GM18909 (cell line): ENCODE data around the gene RBM17.
"Not testable (repeated sequence)": the region's sequence is repeated elsewhere in the genome, so short reads cannot be mapped to it uniquely, and the experiment has no call there.

Experiments
- ATAC-seq: cut with Tn5 transposase; IDR thresholded peaks from one replicate; pipeline ENCODE4 v1.9.1; 2021; ENCODE audit warnings: mild to moderate bottlenecking; ENCODE audit not compliant: unreplicated experiment, poor library complexity

The RBM17 gene

DNA sequence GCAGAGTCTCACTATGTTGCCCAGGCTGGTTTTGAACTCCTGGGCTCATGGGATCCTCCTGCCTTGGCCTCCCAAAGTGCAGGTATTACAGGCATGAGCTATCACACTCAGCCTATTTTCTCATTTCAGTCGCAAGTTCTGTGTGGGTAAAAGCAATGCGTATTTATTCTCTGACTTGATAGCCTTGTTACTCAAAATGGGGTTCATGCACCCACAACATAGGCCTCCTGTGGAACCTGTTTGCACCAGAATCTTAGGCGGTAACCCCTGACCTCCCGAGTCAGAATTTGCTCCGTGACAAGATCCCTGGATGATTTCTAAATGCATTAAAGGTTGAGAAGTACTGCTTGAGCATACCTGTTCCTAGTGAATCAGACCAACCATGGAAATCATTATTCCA lies 34.0 kb upstream of the RBM17 start:
- ATAC-seq, result no peak

DNA sequence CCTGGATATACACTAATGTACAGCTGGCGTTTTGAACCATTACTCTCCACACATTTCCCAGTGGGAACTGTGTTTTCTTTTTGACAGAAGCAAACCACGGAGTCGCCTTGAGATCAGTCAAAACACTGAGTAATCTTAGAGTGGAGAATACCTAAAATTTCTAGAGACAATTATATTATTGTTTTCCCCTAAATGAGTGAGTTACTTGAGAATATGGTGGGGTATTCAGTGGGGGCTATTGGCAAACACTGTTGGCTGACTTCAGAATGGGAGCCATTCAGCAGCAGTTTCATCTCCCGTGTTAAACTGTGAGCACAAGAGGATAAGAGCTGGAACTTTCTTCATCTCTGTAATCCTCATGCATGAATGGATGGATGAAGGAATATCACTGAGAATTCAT lies 32.9 kb upstream of the RBM17 start:
- no peak for ATAC-seq

DNA sequence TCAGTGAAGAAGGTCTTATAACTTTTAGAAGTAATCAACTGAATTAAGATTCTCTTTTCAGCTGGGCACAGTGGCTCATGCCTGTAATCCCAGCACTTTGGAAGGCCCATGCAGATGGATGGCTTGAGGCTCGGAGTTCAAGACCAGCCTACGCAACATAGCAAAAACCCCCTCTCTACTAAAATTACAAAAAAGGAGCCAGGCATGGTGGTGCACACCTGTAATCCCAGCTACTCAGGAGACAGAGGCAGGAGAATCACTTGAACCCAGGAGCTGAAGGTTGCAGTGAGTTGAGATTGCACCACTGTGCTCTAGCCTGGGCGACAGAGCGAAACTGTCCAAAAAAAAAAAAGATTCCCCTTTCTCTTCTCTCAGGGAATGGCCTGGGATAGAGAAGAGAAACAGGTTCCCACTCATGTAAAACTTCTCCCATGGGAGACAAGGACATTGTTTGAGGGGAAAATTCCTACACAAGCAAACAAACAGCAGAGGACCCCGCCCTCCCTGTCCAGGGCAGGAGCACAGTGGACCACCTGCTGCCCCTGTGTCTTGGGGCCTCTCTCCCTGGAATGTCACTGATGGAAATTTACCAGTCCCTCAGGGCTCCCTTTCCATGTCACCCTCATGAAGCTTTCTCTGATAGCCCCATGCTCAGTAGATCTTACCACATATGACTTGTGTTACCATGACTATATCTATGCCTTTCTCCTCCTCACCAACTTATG lies 32.3 kb upstream of the RBM17 start:
- ATAC-seq, result no peak

DNA sequence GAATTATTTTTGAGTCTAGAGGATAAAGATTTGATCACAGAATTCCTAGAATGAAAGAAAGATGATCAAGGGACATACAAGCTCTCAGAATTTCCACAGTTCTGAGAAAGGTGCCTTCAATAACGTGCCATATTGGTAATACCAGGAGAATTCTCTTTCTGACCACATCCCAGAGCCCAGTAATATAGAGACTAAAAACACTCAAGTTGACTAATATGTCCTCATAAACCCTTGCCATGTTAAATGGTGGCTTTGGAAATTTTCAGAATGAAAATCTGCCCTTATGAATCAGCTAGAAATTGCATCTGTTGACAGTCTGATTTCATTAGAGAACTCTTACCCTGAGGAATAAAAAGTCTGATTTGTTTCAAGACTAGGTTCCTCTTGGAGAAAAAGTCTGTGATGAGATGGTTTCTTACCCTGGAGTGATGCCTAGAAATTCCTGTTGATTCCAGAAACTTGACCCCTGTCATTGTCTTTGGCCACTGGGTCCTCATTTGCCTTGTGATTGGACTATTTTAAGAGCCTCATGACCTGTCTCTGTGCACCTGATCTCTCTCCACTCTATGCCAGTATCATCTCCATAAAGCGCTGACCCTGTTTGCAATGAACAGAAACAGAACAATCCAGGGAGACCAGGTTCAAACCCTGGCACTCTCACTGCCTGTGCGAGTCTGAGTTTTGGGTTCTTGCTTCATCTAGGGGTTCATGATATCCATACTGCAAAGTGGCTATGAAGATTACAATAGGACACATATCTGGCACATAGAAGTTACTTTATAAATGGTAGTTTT lies 30.0 kb upstream of the RBM17 start:
- ATAC-seq, result peak; percentile 40

DNA sequence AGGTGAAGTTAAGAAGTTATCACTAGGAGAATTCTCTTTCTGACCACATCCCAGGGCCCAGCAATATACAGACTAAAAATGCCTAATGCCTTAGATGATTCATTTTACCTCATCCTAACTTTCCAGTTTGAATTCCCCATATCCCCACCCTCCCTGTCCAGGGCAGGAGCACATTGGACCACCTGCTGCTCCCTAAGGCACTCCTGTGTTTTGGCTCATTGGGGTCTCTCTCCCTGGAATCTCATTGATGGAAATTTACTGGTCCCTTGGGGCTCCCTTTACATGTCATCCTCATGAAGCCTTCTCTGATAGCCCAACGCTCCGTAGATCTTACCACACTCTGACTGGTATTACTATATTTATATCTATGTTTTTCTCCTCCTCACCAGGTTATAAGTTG lies 29.3 kb upstream of the RBM17 start:
- ATAC-seq, result no peak

DNA sequence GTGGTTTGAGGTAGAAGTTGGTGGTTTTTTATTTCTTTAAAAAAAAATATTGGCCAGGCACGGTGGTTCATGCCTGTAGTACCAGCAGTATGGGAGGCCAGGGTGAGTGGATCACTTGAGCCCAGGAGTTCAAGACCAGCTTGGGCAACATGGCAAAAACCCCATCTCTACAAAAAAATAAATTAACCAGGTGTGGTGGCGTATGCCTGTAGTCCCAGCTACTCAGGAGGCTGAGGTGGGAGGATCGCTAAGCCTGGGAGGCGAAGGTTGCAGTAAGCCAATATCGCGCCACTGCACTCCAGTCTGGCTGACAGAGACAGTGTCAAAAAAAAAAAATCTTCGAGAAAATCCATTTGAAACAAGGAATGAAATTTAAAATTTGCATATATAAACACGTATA lies 27.8 kb upstream of the RBM17 start:
- ATAC-seq, result no peak

DNA sequence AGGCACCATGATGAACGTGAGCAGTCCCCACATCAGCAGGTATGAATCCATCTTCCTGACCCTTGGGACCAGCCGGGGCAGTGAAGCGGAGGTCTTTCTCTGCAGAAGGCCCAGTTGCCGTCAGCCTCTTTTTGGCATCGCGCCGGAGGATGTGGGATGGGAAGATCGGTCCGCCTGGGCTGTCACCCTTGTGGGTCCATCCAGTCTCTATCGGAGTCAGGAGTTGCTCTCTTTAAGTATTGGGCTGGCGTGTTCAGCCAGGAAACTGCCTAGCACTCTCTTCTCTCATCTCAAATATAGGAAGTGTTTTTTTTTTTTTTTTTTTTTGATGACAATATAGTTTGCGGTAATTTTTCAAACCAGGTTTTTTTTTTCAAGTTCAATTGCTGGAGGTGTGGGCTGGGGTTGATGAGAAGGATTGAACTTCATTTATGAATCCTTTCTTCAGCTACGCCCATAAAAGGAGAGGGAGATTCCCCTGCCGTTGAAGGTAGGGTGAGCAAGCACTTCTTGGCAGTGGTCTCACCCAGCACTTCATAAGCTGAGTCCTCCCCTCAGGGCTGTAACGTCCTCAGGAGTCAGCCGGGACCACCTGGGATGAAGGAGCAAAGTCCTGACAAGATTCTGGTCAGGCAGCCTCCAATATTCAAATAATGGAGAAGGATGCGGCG lies 26.6 kb upstream of the RBM17 start, which contains the start of gene IL2RA:
TSS of gene IL2RA (minus strand) at position 267 of the 671 bp plus-strand sequence. CDS start at position 51, 216 bp downstream.
- no peak for ATAC-seq

DNA sequence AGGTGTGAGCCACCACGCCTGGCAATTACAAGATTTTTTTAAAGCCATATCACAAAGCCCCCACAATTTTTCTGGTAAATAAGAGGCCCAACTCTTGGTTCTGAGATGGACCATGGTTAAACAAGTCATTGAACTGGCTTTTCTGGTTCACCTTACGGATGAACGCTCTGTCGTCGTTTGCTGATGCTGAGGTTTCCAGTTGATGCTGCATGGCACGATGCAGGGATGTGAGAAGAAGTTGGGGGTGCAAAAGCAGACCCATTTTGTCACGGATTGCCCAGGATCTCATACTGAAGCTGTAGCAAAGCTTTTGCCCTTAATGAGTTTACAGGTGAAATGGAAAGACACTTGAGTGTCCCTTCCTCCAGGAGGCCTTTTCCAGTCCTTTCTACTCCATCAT lies 24.7 kb upstream of the RBM17 start:
- ATAC-seq, result no peak

DNA sequence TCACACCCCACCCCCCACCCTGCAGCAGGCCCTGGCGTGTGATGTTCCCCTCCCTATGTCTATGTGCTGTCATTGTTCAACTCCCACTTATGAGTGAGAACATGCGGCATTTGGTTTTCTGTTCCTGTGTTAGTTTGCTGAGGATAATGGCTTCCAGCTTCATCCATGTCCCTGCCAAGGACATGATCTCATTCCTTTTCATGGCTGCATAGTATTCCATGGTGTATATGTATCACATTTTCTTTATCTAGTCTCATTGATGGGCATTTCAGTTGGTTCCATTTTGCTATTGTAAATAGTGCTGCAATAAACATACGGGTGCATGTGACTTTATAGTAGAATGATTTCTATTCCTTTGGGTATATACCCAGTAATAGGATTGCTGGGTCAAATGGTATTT lies 24.1 kb upstream of the RBM17 start:
- not testable (repeated sequence) for ATAC-seq

DNA sequence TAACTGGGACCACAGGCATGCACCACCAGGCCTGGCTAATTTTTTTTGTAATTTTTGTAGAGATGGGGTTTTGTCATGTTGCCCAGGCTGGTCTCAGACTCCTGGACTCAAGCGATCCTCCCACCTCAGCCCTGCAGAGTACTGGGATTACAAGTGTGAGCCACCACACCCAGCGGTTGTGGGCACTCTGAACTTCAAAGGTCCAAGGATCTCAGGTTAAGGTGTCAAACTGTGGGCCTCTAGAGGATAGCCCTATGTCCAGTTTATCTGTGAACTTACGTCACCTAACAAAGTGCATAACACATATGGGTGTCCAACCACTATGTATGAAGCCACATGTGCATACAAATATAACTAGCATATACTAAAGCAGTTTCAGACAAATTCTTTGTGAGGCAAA lies 23.4 kb upstream of the RBM17 start:
- no peak for ATAC-seq

DNA sequence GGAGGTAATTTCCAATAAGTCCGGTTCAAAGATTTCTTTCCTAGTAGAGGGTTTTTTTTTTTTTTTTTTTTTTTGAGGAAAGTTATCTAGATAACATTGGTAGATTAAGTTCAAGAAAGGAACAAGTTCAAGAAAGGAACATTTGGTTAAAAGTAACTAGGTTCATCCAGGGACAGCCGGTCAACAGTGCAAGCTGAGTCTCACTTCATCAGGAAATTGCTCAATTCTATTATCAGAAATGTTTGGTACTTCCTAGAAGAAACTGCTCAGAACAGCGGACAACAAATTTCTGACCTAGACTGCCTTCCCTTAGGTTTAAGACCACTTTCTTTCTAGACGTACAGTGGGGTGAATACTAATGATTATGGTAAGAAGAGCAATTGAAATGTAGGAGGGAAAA lies 23.0 kb upstream of the RBM17 start:
- no peak for ATAC-seq

DNA sequence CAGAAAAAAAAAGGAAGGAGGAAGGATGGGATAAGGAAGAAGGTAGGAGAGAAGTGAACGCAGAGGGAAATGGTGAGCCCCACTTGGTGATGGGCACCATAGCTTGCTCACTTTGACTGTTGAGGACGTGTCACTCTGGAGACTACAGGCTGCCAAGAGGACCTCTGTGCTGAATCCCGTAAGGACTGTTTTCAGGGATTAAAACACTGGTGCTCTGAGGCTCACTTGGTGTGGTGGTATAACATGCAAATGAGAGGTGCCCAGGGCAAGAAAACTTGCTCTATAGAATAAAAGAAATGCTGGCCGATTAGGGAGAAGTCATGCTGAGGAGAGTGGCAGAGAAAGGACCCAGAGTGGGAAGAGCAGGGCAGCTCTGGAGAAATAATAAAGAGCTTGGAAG lies 21.4 kb upstream of the RBM17 start:
- ATAC-seq, result no peak

DNA sequence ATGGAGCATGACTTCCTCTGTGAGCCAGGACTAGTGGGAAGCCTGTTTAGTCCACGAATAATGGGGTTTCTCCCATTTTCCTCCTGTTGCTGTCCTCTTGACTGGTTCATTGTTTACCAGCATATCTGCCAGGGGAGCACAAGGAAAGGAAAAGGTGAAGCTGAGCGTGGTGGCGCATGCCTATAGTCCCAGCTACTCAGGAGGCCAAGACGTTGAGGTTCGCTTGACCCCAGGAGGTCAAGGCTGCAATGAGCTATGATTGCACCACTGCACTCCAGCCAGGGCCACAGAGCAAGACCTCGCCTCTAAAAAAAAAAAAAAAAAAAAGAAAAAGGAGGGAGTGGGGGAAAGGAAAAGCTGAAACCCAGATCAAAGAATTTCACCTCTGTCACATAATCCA lies 20.8 kb upstream of the RBM17 start:
- no peak for ATAC-seq

DNA sequence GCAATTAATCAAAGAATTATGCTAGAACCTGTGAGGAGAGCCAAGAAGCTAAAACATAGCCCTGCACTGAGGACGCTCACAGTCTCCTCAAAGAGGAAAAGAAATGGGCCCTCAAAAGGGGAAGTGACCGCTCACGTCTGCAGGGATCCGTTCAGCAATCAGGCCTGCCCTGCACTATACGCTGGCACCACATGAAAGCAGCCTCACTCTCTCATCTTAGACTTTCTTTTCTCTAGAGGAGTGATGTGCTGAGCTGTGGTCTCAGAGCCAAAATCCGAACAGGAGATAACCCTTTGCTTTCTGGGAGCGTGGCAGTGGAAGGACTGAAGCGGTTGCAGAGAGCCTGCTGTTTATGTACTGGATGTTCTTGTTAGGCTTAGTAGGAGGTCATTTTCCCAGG lies 20.4 kb upstream of the RBM17 start:
- ATAC-seq, result peak; percentile 65

DNA sequence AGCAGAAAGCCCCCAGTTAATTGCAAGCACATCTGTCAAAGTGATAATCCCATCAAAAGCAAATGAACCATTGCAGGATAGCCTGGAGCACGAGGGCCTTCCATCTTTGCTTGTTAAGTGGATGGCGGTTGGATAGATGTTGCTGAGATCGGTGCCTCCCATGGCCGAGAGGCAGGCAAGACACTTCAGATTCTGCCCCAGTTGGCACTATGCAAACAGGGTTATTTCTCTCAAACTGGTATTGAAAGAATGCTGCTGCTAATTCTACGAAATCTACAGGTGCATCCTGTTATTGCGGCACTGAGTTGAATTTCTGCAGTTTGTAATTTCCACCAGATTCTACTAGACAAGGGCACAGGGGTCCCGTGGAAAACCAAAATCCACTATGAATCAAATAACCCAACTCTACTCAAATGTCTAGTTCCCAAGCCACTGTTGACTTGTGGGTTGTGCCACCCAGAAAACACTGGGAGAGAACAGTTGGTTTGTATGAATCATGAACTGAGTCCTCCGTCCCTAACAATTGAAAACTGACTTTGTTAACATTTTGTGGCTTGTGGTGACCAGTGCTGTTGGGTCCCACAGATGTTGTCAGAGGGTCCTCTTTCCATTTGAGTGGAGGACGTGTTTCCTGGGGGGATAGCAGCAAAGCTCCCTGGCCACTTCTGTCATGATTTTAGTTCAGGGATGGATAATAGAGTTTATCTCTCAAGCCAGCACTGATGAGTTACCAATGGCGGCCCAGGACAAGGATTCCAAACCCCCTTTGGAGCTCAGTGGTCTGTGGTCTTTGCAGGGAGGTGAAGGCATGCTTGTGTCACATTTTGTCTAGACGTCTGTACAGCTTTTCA lies 19.5 kb upstream of the RBM17 start:
- no peak for ATAC-seq

DNA sequence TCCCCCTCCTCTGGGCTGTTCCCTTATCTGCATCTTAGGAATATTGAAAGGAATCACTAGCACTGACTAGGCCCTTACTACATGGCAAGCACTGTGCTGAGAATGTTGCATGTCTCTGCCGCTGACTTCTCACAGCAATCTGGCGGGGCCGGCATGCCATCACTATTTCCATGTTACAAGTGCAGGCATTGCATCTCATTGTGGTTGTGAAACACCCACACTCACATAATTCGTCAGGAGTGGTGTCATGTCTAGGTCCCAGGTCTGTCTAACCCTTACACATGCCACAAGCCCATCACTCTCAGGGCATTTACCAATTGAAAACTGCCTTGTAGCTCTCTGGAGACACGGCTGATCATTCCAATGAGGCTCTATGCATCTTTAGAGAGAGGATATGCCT lies 18.2 kb upstream of the RBM17 start:
- ATAC-seq, result no peak

DNA sequence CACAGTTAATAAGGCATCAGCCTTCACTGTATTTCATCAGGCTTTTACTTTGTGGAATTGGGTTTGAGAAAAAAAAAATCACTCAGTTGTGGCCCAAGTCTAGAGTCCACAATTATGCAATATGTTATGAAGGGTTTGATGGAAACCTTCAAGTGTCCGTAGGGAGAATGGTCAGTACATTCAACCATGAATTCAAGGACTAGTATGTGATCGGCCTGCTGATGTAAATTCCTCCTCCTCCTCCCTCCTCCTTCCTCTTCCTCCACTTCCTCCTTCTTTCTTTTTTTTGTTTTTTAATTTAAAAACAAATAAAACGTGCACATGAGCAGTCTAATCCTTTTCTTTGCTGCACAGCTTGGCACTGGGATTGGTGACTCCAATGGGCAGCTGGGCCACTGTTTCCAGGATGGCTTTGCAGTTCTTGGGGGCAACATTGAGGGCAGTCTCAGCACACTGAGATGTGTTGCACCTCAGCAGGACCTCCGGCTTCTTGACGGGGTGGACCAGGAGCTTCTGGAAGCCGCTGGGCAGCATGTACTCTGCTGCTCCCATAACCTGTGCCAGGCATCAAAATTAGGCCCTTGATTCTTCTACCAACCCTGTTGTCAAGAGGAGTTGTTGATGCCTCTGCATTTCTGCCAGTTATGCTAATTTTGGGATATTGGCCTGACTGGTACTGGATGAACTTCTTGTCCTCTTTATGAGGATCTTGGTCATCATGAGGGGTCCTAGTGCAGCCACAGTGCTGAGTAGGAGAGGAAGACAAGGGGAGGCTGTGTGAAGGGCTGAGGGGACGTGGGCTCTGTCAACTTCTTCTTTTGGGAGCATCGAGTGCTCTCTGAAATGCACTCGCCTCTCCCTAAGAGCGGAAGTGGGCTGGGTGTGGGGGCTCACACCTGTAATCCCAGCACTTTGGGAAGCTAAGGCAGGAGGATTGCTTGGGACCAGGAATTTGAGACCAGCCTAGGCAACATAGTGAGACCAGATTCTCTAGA lies 17.4 kb upstream of the RBM17 start:
- no peak for ATAC-seq

DNA sequence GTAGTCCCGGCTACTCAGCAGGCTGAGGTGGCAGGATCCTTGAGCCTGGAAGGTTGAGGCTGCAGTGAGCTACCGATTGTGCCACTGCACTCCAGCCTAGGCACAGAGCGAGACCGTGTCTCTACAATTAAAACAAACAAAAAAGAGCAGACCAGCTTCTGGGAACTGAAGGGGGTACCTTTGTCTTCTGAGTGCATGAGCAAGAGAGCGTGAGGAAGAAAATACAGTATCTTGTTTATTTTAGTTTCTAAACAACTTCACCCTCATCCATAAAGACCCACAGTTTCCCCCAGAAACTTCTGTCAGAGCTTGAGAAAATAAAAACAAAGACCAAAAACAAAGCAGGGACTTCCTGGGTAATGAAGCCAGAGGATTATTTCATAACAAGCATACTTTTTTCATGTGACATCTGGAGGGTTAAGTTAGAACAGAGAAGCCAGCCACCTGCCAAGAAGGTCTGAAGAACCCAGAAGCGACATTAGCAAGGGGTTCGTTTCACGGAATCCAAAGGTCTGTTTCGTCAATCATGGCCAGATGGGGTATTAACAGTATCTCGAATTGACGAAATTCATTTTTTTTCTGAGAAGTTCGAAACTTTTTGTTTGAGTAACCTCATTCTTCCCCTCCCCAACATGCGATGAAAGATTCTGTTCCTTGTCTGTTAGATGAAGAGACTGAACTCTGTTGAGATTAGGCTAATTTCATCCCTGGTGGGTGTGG lies 16.5 kb upstream of the RBM17 start:
- ATAC-seq, result peak; percentile 51
